DOHH2 (cell line): ENCODE measurements around the gene ASF1A.

Experiments used
- H3F3A ChIP-seq: fragments of 200-600 bp; sonication (generic), shearing (Covaris generic); 2 replicates; pipeline ENCODE4 v1.6.0; 2016; ENCODE audit warnings: antibody characterized with exemption, mild to moderate bottlenecking; ENCODE audit not compliant: control insufficient read depth, insufficient read depth
- H3K27ac ChIP-seq: fragments of 200-600 bp; sonication (generic); 2 replicates; pipeline ENCODE4 v1.5.1; 2014; ENCODE audit warnings: low read depth, mild to moderate bottlenecking, low read length, moderate library complexity
- H3K27me3 ChIP-seq: fragments of 200-600 bp; sonication (generic); 2 replicates; pipeline ENCODE4 v1.6.1; 2014; ENCODE audit warnings: mild to moderate bottlenecking, low read length, mixed read lengths; ENCODE audit not compliant: control insufficient read depth
- H3K36me3 ChIP-seq: fragments of 200-600 bp; sonication (generic); 2 replicates; pipeline ENCODE4 v1.6.1; 2014; ENCODE audit warnings: mild to moderate bottlenecking, low read length, moderate library complexity, mixed read lengths; ENCODE audit not compliant: control insufficient read depth
- H3K4me1 ChIP-seq: fragments of 200-600 bp; sonication (generic); 2 replicates; pipeline ENCODE4 v1.6.1; 2014; ENCODE audit warnings: mild to moderate bottlenecking, low read length, mixed read lengths; ENCODE audit not compliant: control insufficient read depth
- H3K4me2 ChIP-seq: fragments of 200-600 bp; sonication (generic); 2 replicates; pipeline ENCODE4 v1.6.0; 2014; ENCODE audit warnings: mild to moderate bottlenecking, low read length, moderate library complexity
- H3K4me3 ChIP-seq: fragments of 200-600 bp; sonication (generic); 2 replicates; pipeline ENCODE4 v1.5.1; 2014; ENCODE audit warnings: mild to moderate bottlenecking, low read length, mixed read lengths
- H3K79me2 ChIP-seq: fragments of 200-600 bp; sonication (generic); 2 replicates; pipeline ENCODE4 v1.6.1; 2014; ENCODE audit warnings: mild to moderate bottlenecking, low read length, mixed read lengths; ENCODE audit not compliant: control insufficient read depth
- H3K9me2 ChIP-seq: fragments of 200-600 bp; sonication (generic); replicated peaks from 2 replicates; pipeline ENCODE4 v1.6.1; 2014; ENCODE audit warnings: mild to moderate bottlenecking, low read length, mixed read lengths; ENCODE audit not compliant: control insufficient read depth
- H3K9me3 ChIP-seq: fragments of 200-600 bp; sonication (generic); 2 replicates; pipeline ENCODE4 v1.6.1; 2014; ENCODE audit warnings: antibody characterized with exemption, low read length, mixed read lengths; ENCODE audit not compliant: control insufficient read depth, insufficient read depth
- H4K20me1 ChIP-seq: fragments of 200-600 bp; sonication (generic); 2 replicates; pipeline ENCODE4 v1.6.0; 2014; ENCODE audit warnings: low read depth, mild to moderate bottlenecking, antibody characterized with exemption, low read length, moderate library complexity; ENCODE audit not compliant: control insufficient read depth, insufficient read depth
- EZH2phosphoT487 ChIP-seq: fragments of 200-600 bp; sonication (generic); IDR thresholded peaks from 2 replicates; pipeline ENCODE4 v1.6.1; 2017; ENCODE audit warnings: borderline replicate concordance, mild to moderate bottlenecking, antibody characterized with exemption, low read length, moderate library complexity, mixed read lengths
- TF ChIP-seq, protein P1 (sequence below): fragments of 200-600 bp; sonication (generic); IDR thresholded peaks from one replicate; pipeline ENCODE4 v1.5.1; 2014; ENCODE audit warnings: antibody characterized with exemption, mild to moderate bottlenecking, low read depth, low read length; ENCODE audit not compliant: poor library complexity, severe bottlenecking

ASF1A gene

DNA sequence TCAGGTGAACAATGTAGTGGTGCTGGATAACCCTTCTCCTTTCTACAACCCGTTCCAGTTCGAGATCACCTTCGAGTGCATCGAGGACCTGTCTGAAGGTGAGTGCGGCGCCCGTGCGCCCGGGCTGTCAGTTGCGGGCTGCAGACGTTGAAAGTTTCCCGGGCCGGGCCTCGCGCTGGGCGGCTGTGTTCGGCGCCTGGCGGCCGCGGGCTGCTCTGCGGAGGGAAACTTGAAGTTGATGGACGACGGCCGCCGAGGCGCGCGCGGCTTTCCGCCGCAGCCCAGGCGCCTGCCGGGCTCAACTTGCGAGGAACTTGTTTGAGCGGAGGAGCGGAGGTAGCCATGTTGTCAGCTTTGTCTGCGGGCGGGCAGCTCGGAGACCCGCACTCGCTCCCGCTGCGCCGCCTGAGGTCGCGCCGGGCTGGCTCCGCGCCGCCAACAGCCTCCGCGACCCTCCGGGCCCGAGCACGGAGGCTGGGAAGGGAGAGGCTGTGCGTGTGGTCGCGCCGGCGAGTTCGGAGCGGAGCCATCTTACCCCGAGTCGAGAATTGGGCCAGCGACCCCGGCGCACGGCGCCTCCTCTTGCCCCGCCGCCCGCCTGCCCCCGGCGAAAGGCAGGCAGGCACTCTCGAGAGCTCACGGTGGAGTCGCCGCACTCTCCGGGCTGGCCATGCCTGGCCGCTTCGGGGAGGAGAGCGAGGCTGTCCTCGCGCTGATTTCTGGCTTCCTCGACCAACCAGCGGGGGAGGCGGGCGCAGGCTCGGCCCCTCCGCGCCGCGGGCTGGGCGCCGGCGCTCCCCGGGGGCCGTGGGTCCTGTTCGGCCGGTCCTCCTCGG, 691 bp downstream of the ASF1A start:
- Histone ChIP-seq H3K27ac (peak overlapping the region; percentile 87), H3F3A (peaks cover 16% of the 10 kb centered on the region), H3K9me3 (no peaks in the 10 kb centered on the region), H4K20me1 (peaks cover 5% of the 10 kb centered on the region; the same call in 1 of the 2 replicates), H3K27me3 (no peaks in the 10 kb centered on the region), H3K79me2 (peaks cover 95% of the 10 kb centered on the region), H3K4me1 (peaks cover 65% of the 10 kb centered on the region), H3K36me3 (peaks cover 46% of the 10 kb centered on the region), H3K4me2 (peak overlapping the region; percentile 60), H3K9me2 (no peaks in the 10 kb centered on the region), H3K4me3 (peak overlapping the region; percentile 93)
- TF ChIP-seq, protein P1, sequence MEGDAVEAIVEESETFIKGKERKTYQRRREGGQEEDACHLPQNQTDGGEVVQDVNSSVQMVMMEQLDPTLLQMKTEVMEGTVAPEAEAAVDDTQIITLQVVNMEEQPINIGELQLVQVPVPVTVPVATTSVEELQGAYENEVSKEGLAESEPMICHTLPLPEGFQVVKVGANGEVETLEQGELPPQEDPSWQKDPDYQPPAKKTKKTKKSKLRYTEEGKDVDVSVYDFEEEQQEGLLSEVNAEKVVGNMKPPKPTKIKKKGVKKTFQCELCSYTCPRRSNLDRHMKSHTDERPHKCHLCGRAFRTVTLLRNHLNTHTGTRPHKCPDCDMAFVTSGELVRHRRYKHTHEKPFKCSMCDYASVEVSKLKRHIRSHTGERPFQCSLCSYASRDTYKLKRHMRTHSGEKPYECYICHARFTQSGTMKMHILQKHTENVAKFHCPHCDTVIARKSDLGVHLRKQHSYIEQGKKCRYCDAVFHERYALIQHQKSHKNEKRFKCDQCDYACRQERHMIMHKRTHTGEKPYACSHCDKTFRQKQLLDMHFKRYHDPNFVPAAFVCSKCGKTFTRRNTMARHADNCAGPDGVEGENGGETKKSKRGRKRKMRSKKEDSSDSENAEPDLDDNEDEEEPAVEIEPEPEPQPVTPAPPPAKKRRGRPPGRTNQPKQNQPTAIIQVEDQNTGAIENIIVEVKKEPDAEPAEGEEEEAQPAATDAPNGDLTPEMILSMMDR, result no peak

DNA sequence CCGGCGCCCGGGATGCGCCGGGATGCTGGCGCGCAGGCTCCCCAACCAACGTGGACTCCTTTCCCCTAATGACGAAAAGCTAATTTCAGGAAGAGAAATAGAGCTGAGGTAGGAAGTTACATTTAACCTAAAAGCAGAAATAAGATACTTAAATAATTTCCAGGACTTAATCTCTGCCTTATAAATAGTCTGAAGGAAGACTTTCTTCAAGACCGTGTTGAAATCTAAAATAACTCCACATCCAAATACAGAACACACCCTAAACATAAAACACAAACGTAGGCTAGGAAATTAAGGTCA, 1.3 kb downstream of the ASF1A start:
- no peaks in the 10 kb centered on the region for H3K27me3 ChIP-seq
- H3K9me2 ChIP-seq, result no peaks in the 10 kb centered on the region
- H3K4me1 ChIP-seq, result peaks cover 65% of the 10 kb centered on the region
- peak overlapping the region; percentile 87 for H3K27ac ChIP-seq
- peaks cover 5% of the 10 kb centered on the region; the same call in 1 of the 2 replicates for H4K20me1 ChIP-seq
- H3K4me2 ChIP-seq, result peak overlapping the region; percentile 60
- TF ChIP-seq, protein P1, result no peak
- no peak for TF ChIP-seq EZH2phosphoT487
- peaks cover 52% of the 10 kb centered on the region for H3K36me3 ChIP-seq
- peaks cover 16% of the 10 kb centered on the region for H3F3A ChIP-seq
- H3K9me3 ChIP-seq, result no peaks in the 10 kb centered on the region
- peak overlapping the region; percentile 93 for H3K4me3 ChIP-seq
- peaks cover 95% of the 10 kb centered on the region for H3K79me2 ChIP-seq

DNA sequence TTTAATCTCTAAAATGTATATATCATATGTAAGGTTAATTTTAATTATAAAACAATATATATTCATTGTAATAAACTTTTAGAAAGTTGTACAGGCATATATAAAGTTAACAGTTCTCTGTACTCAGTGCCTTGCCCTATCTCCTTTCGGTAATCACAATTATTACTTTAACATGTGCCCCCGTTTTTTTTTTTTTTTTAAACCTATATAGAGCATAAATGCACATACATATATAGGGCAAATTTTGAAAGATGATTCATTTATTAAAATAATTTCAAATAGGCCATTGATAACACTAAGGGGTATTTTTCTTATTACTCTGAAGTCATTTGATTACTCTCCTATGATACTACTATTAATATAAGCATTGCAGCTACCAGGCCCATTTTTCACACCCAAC, 1.9 kb downstream of the ASF1A start:
- peaks cover 16% of the 10 kb centered on the region for H3F3A ChIP-seq
- peak overlapping the region; percentile 60 for H3K4me2 ChIP-seq
- peak overlapping the region; percentile 9 for H3K27ac ChIP-seq
- H3K27me3 ChIP-seq, result no peaks in the 10 kb centered on the region
- H3K4me1 ChIP-seq, result peaks cover 59% of the 10 kb centered on the region
- H3K9me2 ChIP-seq, result no peaks in the 10 kb centered on the region
- H4K20me1 ChIP-seq, result peaks cover 5% of the 10 kb centered on the region; the same call in 1 of the 2 replicates
- H3K79me2 ChIP-seq, result peaks cover 96% of the 10 kb centered on the region
- peaks cover 59% of the 10 kb centered on the region for H3K36me3 ChIP-seq
- no peak for TF ChIP-seq EZH2phosphoT487
- TF ChIP-seq, protein P1, result no peak
- no peaks in the 10 kb centered on the region for H3K9me3 ChIP-seq
- H3K4me3 ChIP-seq, result peak overlapping the region; percentile 93
